Prostate gland (tissue), 2 donors: ENCODE results near the gene EEFSEC.

Source experiments
- POLR2A ChIP-seq: fragments of 450-650 bp; IDR thresholded peaks from one replicate; pipeline ENCODE4 v1.6.1; 2016; ENCODE audit warnings: antibody characterized with exemption, mild to moderate bottlenecking
- POLR2AphosphoS5 ChIP-seq: sonication (generic); formaldehyde crosslinking; IDR thresholded peaks from one replicate; pipeline ENCODE4 v1.6.1; 2017; ENCODE audit warnings: antibody characterized with exemption
- TF ChIP-seq, protein P1 (sequence below), 4 experiments: fragments of 200-600 bp in 2 of 4; fragments of 450-650 bp in 2 of 4; sonication (generic) in 2 of 4; IDR thresholded peaks; 1 replicate in 3 of 4; 2 replicates in 1 of 4; pipeline ENCODE4 v1.5.1; 2016 to 2019; ENCODE audit warnings: antibody characterized with exemption in 4 of 4, mild to moderate bottlenecking in 2 of 4, moderate library complexity in 2 of 4

DNA sequence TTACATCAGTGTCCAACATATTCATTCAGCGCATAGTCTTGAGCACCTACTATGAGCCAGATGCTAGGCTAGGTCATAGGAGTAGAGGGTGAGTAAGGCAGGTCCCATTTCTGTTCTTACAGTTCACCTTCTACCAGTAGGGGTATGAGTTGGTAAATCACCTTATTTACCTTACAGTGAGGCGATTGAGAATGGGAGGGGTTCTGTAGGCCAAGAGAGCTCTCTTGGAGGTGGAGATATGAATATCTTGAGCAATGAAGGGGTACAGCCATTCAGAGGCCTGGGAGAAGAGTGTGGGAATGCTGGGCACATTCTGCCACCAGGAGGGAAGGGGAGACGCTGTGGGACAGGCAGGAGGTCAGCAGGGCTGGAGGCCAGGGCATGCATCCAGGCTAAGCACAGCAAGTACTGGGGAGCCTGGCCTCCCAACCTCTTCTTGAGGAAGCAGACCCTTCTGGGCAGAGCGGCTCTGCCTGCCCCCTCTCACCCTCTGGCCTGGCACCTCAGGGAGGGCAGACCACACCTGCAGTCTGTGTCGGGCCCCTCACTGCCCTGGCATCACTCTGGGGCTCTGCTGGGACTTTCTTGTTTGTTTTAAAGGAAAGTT, 123.4 kb downstream of the EEFSEC start:
- TF ChIP-seq, protein P1, sequence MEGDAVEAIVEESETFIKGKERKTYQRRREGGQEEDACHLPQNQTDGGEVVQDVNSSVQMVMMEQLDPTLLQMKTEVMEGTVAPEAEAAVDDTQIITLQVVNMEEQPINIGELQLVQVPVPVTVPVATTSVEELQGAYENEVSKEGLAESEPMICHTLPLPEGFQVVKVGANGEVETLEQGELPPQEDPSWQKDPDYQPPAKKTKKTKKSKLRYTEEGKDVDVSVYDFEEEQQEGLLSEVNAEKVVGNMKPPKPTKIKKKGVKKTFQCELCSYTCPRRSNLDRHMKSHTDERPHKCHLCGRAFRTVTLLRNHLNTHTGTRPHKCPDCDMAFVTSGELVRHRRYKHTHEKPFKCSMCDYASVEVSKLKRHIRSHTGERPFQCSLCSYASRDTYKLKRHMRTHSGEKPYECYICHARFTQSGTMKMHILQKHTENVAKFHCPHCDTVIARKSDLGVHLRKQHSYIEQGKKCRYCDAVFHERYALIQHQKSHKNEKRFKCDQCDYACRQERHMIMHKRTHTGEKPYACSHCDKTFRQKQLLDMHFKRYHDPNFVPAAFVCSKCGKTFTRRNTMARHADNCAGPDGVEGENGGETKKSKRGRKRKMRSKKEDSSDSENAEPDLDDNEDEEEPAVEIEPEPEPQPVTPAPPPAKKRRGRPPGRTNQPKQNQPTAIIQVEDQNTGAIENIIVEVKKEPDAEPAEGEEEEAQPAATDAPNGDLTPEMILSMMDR (IDR thresholded peaks at IDR 0.05) = no peak
- TF ChIP-seq POLR2A (no peak), POLR2AphosphoS5 (no peak)
